ENCODE measurements around the gene TEKT1.

DNA sequence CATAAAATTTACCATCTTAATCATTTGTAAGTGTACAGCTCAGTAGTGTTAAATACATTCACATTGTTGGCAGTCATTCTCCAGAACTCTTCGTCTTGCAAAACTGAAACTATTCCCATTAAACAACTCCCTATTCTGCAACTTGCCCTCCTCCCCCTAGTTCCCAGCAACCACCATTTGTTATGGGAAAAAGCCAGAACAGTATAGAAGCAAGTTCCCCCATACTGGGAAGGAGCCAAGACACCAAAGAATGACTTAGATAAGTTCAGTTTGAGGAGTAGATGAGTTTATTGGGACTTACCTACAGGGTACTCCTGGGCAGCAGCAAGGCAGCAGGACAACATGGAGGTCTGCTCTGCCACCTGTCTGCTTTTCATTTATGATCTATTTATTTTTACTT, 39.3 kb upstream of the TEKT1 start:
- TF ChIP-seq POLR2AphosphoS5 (IDR thresholded peaks at IDR 0.05) (no peak), POLR2A (IDR thresholded peaks at IDR 0.05) (no peak), EP300 (IDR thresholded peaks at IDR 0.05) (no peak)
- TF ChIP-seq, protein P1, sequence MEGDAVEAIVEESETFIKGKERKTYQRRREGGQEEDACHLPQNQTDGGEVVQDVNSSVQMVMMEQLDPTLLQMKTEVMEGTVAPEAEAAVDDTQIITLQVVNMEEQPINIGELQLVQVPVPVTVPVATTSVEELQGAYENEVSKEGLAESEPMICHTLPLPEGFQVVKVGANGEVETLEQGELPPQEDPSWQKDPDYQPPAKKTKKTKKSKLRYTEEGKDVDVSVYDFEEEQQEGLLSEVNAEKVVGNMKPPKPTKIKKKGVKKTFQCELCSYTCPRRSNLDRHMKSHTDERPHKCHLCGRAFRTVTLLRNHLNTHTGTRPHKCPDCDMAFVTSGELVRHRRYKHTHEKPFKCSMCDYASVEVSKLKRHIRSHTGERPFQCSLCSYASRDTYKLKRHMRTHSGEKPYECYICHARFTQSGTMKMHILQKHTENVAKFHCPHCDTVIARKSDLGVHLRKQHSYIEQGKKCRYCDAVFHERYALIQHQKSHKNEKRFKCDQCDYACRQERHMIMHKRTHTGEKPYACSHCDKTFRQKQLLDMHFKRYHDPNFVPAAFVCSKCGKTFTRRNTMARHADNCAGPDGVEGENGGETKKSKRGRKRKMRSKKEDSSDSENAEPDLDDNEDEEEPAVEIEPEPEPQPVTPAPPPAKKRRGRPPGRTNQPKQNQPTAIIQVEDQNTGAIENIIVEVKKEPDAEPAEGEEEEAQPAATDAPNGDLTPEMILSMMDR (IDR thresholded peaks at IDR 0.05) = no peak
